HG03045 (cell line): Measurements from ENCODE around the gene NPFFR1.
"Not testable (repeated sequence)": the region's sequence is repeated elsewhere in the genome, so short reads cannot be mapped to it uniquely, and the experiment has no call there.

ENCODE experiments used
- ATAC-seq: cut with Tn5 transposase; IDR thresholded peaks from one replicate; pipeline ENCODE4 v1.9.1; 2021; ENCODE audit warnings: mild to moderate bottlenecking, moderate library complexity; ENCODE audit not compliant: unreplicated experiment

Gene NPFFR1

DNA sequence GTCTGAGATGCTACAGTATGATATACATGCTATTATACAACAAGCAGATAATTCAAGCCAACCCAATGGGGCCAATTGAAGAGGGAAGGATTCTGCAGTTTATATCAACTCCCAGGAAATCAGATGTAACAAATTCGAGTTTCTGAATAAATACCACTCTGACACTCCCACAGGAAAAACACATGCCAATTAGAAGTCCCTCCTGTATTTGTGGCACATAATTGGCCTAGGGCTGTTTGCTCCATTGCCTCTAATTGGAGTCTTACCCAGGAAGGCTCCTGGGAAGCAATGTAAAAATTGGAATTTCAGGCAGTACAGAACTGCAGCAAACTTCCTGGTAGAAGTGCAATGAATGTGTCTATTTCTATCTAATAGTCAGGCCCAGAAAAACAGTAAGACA, 55.3 kb downstream of the NPFFR1 start:
- ATAC-seq: no peak

DNA sequence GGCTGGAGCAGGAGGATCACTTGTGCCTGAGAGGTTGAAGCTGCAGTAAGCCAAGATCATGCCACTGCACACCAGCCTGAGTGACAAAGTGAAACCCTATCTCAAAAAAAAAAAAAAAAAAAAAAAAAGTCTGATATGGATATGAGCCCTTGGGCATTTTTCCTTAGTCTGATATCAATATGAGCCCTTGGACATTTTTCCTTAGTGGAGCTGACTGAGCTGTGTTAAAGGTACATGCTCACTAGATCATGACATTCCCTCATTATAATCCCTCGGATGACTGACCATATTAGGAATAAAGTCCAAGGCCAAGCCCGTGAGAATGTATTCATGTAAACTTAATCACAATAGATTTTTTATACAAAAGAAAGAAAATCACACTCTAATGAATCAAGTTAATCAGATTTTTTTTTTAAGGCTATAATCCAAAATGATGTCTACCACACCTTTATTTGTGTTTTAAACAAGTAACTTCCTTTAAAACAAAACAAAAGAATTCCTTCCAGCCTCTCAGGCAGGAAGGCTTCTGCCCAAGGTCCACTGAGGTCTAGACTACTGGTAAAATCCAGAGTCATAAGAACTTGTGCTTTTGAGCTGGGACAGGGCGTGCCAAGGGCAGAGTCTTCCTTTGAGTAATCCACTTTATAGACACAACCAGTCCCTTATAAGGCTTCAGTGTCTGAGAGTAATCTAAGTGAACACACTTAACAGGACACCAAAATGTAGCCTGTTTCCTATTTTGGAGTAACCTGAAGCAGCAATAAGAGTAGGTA, 56.1 kb downstream of the NPFFR1 start:
- no peak for ATAC-seq

- ATAC-seq: no peak
These were observed 60.1 kb downstream of the NPFFR1 start for GRCh38 chr10:70223728-70224127.

DNA sequence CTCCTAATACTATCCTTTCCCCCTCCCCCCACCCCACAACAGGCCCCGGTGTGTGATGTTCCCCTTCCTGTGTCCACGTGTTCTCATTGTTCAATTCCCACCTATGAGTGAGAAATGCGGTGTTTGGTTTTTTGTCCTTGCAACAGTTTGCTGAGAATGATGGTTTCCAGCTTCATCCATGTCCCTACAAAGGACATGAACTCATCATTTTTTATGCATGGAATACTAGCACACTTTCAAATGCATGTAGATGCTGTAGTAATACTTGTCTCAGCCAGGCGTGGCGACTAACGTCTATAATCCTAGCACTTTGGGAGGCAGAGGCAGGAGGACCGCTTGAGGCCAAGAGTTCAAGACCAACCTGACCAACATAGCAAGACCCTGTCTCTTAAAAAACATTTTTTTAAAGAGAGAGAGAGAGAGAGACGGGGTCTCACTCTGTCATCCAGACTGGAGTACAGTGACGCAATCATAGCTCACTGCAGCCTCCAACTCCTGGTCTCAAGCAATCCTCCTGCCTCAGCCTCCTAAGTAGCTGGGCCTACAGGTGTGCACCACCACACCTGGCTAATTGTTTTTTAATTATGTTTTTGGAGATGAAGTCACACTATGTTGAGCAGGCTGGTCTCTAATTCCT, 60.9 kb downstream of the NPFFR1 start:
- not testable (repeated sequence) for ATAC-seq

DNA sequence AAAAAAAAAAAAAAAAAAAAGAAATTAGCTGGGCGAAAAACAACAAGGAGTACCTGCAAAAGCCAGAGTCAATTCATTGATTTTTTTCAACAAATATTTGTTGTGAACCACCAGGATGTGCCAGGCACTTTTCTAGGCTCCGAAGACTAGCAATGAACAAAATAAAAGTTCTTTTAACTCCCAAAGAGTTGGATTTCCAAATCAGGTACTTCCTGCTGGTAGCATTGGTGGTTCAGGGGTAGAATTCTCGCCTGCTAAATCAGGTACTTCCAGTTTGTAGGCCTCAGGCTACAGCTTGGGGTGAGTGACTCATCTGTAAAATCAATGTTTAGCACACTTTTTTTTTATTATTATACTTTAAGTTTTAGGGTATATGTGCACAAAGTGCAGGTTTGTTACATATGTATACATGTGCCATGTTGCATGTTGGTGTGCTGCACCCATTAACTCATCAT, 61.4 kb downstream of the NPFFR1 start:
- no peak for ATAC-seq

DNA sequence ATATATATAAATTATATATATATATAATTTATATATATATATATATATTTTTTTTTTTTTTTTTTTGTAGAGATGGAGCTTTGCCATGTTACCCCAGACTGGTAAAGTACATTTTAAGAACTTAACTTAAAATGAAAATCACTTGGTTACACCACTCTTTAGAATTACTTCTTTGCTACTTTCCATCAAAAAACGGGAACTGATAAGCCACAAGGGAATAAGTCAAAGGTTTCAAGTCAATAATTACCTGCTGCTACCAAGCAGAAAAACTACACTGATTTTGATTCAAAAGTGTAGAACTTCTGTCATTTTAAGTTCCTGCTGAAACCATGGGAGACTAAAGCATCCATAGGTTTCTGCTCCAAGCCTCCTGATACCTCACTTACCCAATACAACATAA, 62.8 kb downstream of the NPFFR1 start:
- peak; percentile 19 for ATAC-seq

DNA sequence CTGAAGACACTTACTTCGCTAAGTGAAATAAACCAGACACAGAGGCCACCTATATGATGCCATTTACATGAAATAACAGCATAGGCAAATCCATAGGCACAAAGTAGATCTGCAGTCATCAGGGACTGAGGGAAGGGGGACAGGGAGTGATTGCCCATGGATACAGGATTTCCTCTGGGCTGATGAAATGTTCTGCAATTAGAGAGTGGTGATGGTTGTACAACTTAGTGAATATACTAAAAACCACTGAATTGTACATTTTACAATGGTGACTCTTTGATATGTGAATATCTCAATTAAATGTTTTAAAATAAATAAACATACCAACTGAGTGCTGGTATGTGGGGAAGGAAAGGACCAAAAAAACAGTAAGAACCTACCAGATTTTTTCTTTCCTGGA, 70.9 kb downstream of the NPFFR1 start:
- ATAC-seq: no peak

DNA sequence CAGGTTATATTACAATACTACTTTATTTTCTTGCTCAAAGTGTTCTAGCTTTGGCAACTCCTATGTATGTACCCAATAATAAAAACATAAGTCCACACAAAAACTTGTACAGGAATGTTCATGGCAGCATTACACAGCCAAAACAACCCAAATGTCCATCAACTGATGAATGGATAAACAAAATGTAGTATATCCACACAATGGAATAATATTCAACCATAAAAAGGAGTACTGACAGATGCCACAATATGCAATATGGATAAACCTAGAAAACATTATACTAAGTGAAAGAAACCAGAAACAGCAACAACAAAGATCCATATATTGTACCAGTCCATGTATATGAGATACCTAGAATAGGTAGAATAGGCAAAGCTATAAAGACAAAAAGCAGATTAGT, 71.5 kb downstream of the NPFFR1 start:
- ATAC-seq: no peak

DNA sequence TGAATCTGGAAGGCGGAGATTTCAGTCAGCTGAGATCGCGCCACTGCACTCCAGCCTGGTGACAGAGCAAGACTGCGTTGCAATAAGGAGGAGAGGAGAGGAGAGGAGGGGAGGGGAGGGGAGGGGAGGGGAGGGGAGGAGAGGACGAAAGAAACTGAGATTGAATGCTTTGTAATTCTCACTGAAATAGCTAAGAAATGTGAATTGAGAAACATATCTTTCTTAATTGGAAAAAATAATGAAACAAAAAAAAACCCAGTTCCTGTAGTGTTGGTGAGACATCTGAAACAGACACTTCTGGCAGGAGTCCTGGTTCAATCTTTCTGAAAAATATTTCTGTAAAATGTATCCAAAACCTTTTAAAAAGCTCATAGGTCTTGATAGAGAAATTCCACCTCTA, 77.0 kb downstream of the NPFFR1 start:
- ATAC-seq: no peak

DNA sequence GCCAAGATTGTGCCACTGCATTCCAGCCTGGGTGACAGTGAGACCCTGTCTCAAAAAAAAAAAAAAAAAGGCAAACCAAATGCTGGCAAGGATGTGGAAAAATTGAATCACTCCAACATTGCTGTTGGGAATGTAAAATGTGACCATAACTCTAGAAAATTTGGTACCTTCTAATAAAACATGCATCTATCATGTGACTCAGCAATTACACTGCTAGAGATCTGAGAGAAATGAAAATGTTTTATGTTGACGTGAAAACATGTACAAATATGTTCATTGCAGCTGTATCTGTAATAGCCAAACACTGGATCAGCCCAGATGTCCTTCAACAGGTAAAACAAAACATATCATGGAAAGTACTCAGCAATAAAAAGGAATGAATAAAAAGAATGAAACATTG, 82.7 kb downstream of the NPFFR1 start:
- ATAC-seq: no peak

- no peak for ATAC-seq
These were observed 84.9 kb downstream of the NPFFR1 start for GRCh38 chr10:70198696-70199466.
